ENCODE measurements around the gene ATAD3B.
"Not testable (repeated sequence)": the region's sequence is repeated elsewhere in the genome, so short reads cannot be mapped to it uniquely, and the experiment has no call there.

The ATAD3B gene

GRCh38 chr1:1471389-1472052 lies at the start of gene ATAD3B:
ATAD3B (plus strand) TSS chr1:1471765; CDS start chr1:1471885, 120 bp downstream.
- peak; percentile 86 for DNase-seq (ENCODE audit: low read depth)

- no peak for DNase-seq (ENCODE audit: low read depth)
Observed at GRCh38 chr1:1421907-1422464, 49.6 kb upstream of the ATAD3B start.

GRCh38 chr1:1422465-1423244 lies 48.9 kb upstream of the ATAD3B start:
- DNase-seq (ENCODE audit: low read depth), result no peak

GRCh38 chr1:1423245-1423597 lies 48.3 kb upstream of the ATAD3B start:
- no peak for DNase-seq (ENCODE audit: low read depth)

- no peak for DNase-seq (ENCODE audit: low read depth)
Observed at GRCh38 chr1:1424707-1425106, 46.9 kb upstream of the ATAD3B start.

- no peak for DNase-seq (ENCODE audit: low read depth)
Observed at GRCh38 chr1:1425426-1425752, 46.2 kb upstream of the ATAD3B start.

- no peak for DNase-seq (ENCODE audit: low read depth)
Observed at GRCh38 chr1:1425753-1426495, 45.6 kb upstream of the ATAD3B start.

GRCh38 chr1:1426496-1427105 lies 45.0 kb upstream of the ATAD3B start:
- DNase-seq (ENCODE audit: low read depth), result no peak

GRCh38 chr1:1427106-1427819 lies 44.3 kb upstream of the ATAD3B start:
- no peak for DNase-seq (ENCODE audit: low read depth)

GRCh38 chr1:1427820-1428148 lies 43.8 kb upstream of the ATAD3B start:
- DNase-seq (ENCODE audit: low read depth), result no peak

- no peak for DNase-seq (ENCODE audit: low read depth)
Observed at GRCh38 chr1:1428174-1428573, 43.4 kb upstream of the ATAD3B start.

- not testable (repeated sequence) for DNase-seq (ENCODE audit: low read depth)
Observed at GRCh38 chr1:1428967-1429366, 42.6 kb upstream of the ATAD3B start.

- DNase-seq (ENCODE audit: low read depth), result no peak
Observed at GRCh38 chr1:1429671-1430073, 41.9 kb upstream of the ATAD3B start.

GRCh38 chr1:1430114-1430982 lies 41.2 kb upstream of the ATAD3B start:
- no peak for DNase-seq (ENCODE audit: low read depth)

- no peak for DNase-seq (ENCODE audit: low read depth)
Observed at GRCh38 chr1:1430992-1431844, 40.3 kb upstream of the ATAD3B start.

GRCh38 chr1:1431845-1432273 lies 39.7 kb upstream of the ATAD3B start:
- no peak for DNase-seq (ENCODE audit: low read depth)

- no peak for DNase-seq (ENCODE audit: low read depth)
Observed at GRCh38 chr1:1432274-1432950, 39.2 kb upstream of the ATAD3B start.

- no peak for DNase-seq (ENCODE audit: low read depth)
Observed at GRCh38 chr1:1432951-1433803, 38.4 kb upstream of the ATAD3B start.

Data from activated T-helper 9 cell treated with anti-CD3 and anti-CD28 coated beads, Interleukin-2, amount 50 U/mL, for 16 hours (primary cell).